ENCODE data around the gene BMPR1A.

DNA sequence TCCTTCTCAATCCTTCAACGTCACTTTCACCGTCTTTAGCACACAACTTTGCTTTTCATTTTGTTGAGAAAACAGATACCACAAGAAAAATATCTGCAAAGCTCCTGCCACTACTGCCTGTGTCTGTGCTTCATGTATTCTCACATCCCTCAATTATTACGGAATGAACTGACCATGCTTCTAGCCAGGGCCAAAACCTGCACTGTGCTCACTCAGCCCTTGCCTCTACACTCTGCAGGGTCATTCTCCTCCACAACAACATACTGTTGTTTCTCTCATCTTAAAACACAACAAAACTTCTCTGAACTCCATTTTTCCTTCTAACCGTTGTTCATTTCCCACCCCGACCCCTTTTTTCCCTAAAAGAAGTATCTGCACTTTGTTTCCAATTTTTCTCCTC, 29.5 kb downstream of the BMPR1A start:
- TF ChIP-seq POLR2AphosphoS5 (IDR thresholded peaks at IDR 0.05) (no peak), CTCF (IDR thresholded peaks at IDR 0.05) (no peak)
